H9 (cell line): Measurements from ENCODE around the gene MED10. TPM values are rescaled to one million over a fixed set of nuclear protein-coding genes. Genes with fewer than 3 reads are reported as not detected.

ENCODE experiments used
- DNase-seq: peaks from one replicate; pipeline ENCODE4 v3.0.0-alpha.2; 2017
- H2AFZ ChIP-seq: one replicate; pipeline ENCODE4 v1.6.1; 2013; ENCODE audit warnings: mild to moderate bottlenecking, low read length, control low read depth, moderate library complexity
- H2AK5ac ChIP-seq: 2 replicates; pipeline ENCODE4 v1.6.1; 2013; ENCODE audit warnings: low read length, control low read depth, mixed read lengths; ENCODE audit not compliant: insufficient read length
- H2BK120ac ChIP-seq: one replicate; pipeline ENCODE4 v1.6.1; 2013; ENCODE audit warnings: low read depth, mild to moderate bottlenecking, low read length, control low read depth, inconsistent platforms; ENCODE audit not compliant: poor library complexity, severe bottlenecking
- H2BK12ac ChIP-seq: 2 replicates; pipeline ENCODE4 v1.6.1; 2013; ENCODE audit warnings: low read length, control low read depth, mixed read lengths, low read depth; ENCODE audit not compliant: insufficient read length
- H2BK15ac ChIP-seq: 2 replicates; pipeline ENCODE4 v1.6.1; 2013; ENCODE audit warnings: low read depth, low read length, control low read depth
- H2BK20ac ChIP-seq: one replicate; pipeline ENCODE4 v1.6.1; 2013; ENCODE audit warnings: low read depth, mild to moderate bottlenecking, low read length, control low read depth, inconsistent platforms; ENCODE audit not compliant: poor library complexity, severe bottlenecking
- H2BK5ac ChIP-seq: 2 replicates; pipeline ENCODE4 v1.6.1; 2013; ENCODE audit warnings: low read length, control low read depth, mixed read lengths; ENCODE audit not compliant: insufficient read length
- H3K14ac ChIP-seq: 2 replicates; pipeline ENCODE4 v1.6.1; 2013; ENCODE audit warnings: low read length, control low read depth; ENCODE audit not compliant: insufficient read depth
- H3K18ac ChIP-seq: 2 replicates; pipeline ENCODE4 v1.6.1; 2013; ENCODE audit warnings: low read depth, mild to moderate bottlenecking, mixed read lengths, low read length, control low read depth; ENCODE audit not compliant: insufficient read length
- H3K23ac ChIP-seq: 2 replicates; pipeline ENCODE4 v1.6.1; 2013; ENCODE audit warnings: low read length, control low read depth, mixed read lengths, low read depth; ENCODE audit not compliant: insufficient read length
- H3K23me2 ChIP-seq: 2 replicates; pipeline ENCODE4 v1.6.1; 2013; ENCODE audit warnings: low read depth, mild to moderate bottlenecking, mixed read lengths, low read length, control low read depth; ENCODE audit not compliant: insufficient read length, poor library complexity, severe bottlenecking
- H3K27ac ChIP-seq: 2 replicates; pipeline ENCODE4 v1.5.1; 2013; ENCODE audit warnings: low read length, control low read depth, mixed read lengths, low read depth; ENCODE audit not compliant: insufficient read length
- H3K27me3 ChIP-seq: 2 replicates; pipeline ENCODE4 v1.6.1; 2013; ENCODE audit warnings: low read length, control low read depth, inconsistent platforms; ENCODE audit not compliant: insufficient read depth
- H3K4ac ChIP-seq: 2 replicates; pipeline ENCODE4 v1.6.1; 2013; ENCODE audit warnings: low read depth, mild to moderate bottlenecking, control low read depth, inconsistent platforms, low read length, moderate library complexity
- H3K4me1 ChIP-seq: 2 replicates; pipeline ENCODE4 v1.6.1; 2013; ENCODE audit warnings: low read length, control low read depth, inconsistent platforms; ENCODE audit not compliant: insufficient read depth
- H3K4me2 ChIP-seq: 2 replicates; pipeline ENCODE4 v1.6.1; 2013; ENCODE audit warnings: low read length, control low read depth, mixed read lengths; ENCODE audit not compliant: insufficient read length, insufficient read depth
- H3K56ac ChIP-seq: 2 replicates; pipeline ENCODE4 v1.6.1; 2013; ENCODE audit warnings: low read depth, mild to moderate bottlenecking, mixed read lengths, low read length, control low read depth; ENCODE audit not compliant: insufficient read length
- H3K79me1 ChIP-seq: 2 replicates; pipeline ENCODE4 v1.6.1; 2013; ENCODE audit warnings: low read depth, mild to moderate bottlenecking, moderate library complexity, low read length, control low read depth, inconsistent platforms; ENCODE audit not compliant: insufficient read depth, poor library complexity, severe bottlenecking
- H3K79me2 ChIP-seq: 2 replicates; pipeline ENCODE4 v1.6.1; 2013; ENCODE audit warnings: low read length, control low read depth, inconsistent platforms; ENCODE audit not compliant: insufficient read depth
- H3K9ac ChIP-seq: 2 replicates; pipeline ENCODE4 v1.6.1; 2013; ENCODE audit warnings: low read length, control low read depth, mixed read lengths; ENCODE audit not compliant: insufficient read length; ENCODE audit errors: extremely low read depth
- H3K9me3 ChIP-seq: one replicate; pipeline ENCODE4 v1.6.1; 2013; ENCODE audit warnings: low read depth, low read length, inconsistent platforms; ENCODE audit not compliant: control insufficient read depth
- H3T11ph ChIP-seq: one replicate; pipeline ENCODE4 v1.6.1; 2013; ENCODE audit warnings: mild to moderate bottlenecking, low read length, control low read depth, inconsistent platforms
- H4K20me1 ChIP-seq: one replicate; pipeline ENCODE4 v1.6.1; 2013; ENCODE audit not compliant: control insufficient read depth, insufficient read length, insufficient read depth
- H4K5ac ChIP-seq: 2 replicates; pipeline ENCODE4 v1.6.1; 2013; ENCODE audit warnings: low read depth, mild to moderate bottlenecking, mixed read lengths, low read length, control low read depth; ENCODE audit not compliant: insufficient read length
- H4K8ac ChIP-seq: replicated peaks from 2 replicates; pipeline ENCODE4 v1.6.1; 2013; ENCODE audit warnings: low read length, control low read depth, mixed read lengths, low read depth; ENCODE audit not compliant: insufficient read length
- H4K91ac ChIP-seq: 2 replicates; pipeline ENCODE4 v1.6.1; 2013; ENCODE audit warnings: low read depth, mild to moderate bottlenecking, moderate library complexity, mixed read lengths, low read length, control low read depth; ENCODE audit not compliant: insufficient read length
- H3K27ac Mint-ChIP-seq, 3 experiments: 2 replicates in 2 of 3; 3 replicates in 1 of 3; pipeline ENCODE4 v1.8.0; 2020 to 2021; ENCODE audit warnings: mixed read lengths in 3 of 3, mild to moderate bottlenecking in 1 of 3, moderate library complexity in 1 of 3
- H3K27me3 Mint-ChIP-seq: 2 replicates; pipeline ENCODE4 v1.8.0; 2021; ENCODE audit warnings: low read depth, mild to moderate bottlenecking, moderate library complexity, mixed read lengths
- H3K36me3 Mint-ChIP-seq, 3 experiments: 2 replicates in 2 of 3; 3 replicates in 1 of 3; pipeline ENCODE4 v1.8.0; 2020 to 2021; ENCODE audit warnings: low read depth in 3 of 3, mixed read lengths in 3 of 3; ENCODE audit not compliant: insufficient read depth in 1 of 3
- H3K4me1 Mint-ChIP-seq, 2 experiments: 2 replicates each; pipeline ENCODE4 v1.8.0; 2020; ENCODE audit warnings: mixed read lengths in 2 of 2
- H3K4me3 Mint-ChIP-seq, 2 experiments: 2 replicates in 1 of 2; 3 replicates in 1 of 2; pipeline ENCODE4 v1.8.0; 2020 to 2021; ENCODE audit warnings: mild to moderate bottlenecking in 2 of 2, mixed read lengths in 2 of 2, moderate library complexity in 1 of 2
- H3K9me3 Mint-ChIP-seq, 2 experiments: 2 replicates in 1 of 2; 3 replicates in 1 of 2; pipeline ENCODE4 v1.8.0; 2020; ENCODE audit warnings: mild to moderate bottlenecking in 2 of 2, mixed read lengths in 2 of 2, moderate library complexity in 1 of 2
- CTCF ChIP-seq: fragments of 200-600 bp; sonication (generic); conservative IDR thresholded peaks from 3 replicates; pipeline ENCODE4 v1.8.0; 2021; ENCODE audit warnings: antibody characterized with exemption, mild to moderate bottlenecking
- WGBS: extraction: QIAGEN DNeasy Blood & Tissue Kit; methylation state at CpG from one replicate; pipeline ENCODE4 v1.1.7; 2013; ENCODE audit warnings: missing lambda C conversion rate, low lambda C conversion rate, mixed read lengths; ENCODE audit not compliant: insufficient read length; ENCODE audit errors: extremely low coverage; 5-methylcytosine and 5-hydroxymethylcytosine counted together
- total RNA-seq: library from RNA; stranded (reverse); gene quantifications from 2 replicates; pipeline ENCODE4 v1.2.1, GENCODE V29; 2021

MED10 gene
- total RNA-seq, 1 experiment from 2014 or later: 35.3 TPM

- no peak for TF ChIP-seq CTCF
- Histone ChIP-seq H2BK5ac (no peak overlapping the region), H3K4me1 (no peaks in the 10 kb centered on the region), H4K8ac (no peak overlapping the region), H2BK12ac (no peak overlapping the region), H2BK20ac (no peak overlapping the region), H4K5ac (no peak overlapping the region), H3K79me2 (no peaks in the 10 kb centered on the region), H4K20me1 (no peaks in the 10 kb centered on the region), H3K4ac (no peak overlapping the region), H3K18ac (no peak overlapping the region), H3K56ac (no peak overlapping the region), H3K79me1 (no peaks in the 10 kb centered on the region), H3K4me2 (no peak overlapping the region), H3K23ac (no peak overlapping the region), H3K23me2 (no peaks in the 10 kb centered on the region), H2BK120ac (no peak overlapping the region), H2BK15ac (no peak overlapping the region), H2AFZ (no peak overlapping the region), H3K27ac (no peak overlapping the region), H2AK5ac (no peak overlapping the region), H3K9ac (no peak overlapping the region), H3K14ac (no peak overlapping the region; the same call in 1 of the 2 replicates), H4K91ac (no peak overlapping the region), H3K27me3 (no peaks in the 10 kb centered on the region), H3K9me3 (no peaks in the 10 kb centered on the region), H3T11ph (no peak overlapping the region)
- Mint-ChIP-seq H3K36me3 (no peaks in the 10 kb centered on the region), H3K4me1 (no peaks in the 10 kb centered on the region), H3K27me3 (peaks cover 20% of the 10 kb centered on the region), H3K27ac (no peak overlapping the region), H3K9me3 (peaks cover 3 to 8% of the 10 kb centered on the region in 2 experiments; a peak in 3 of 5 replicates), H3K4me3 (no peak overlapping the region)
- DNase-seq: no peak
- no CpG with 5 or more reads among the region's 14 CpGs for WGBS
These were observed 20.4 kb upstream of the MED10 start for GRCh38 chr5:6398570-6399230.
